Measurements from ENCODE around the gene GPC3. TPM values are rescaled to one million over a fixed set of nuclear protein-coding genes. Genes with fewer than 3 reads are reported as not detected.
"Not testable (repeated sequence)": the region's sequence is repeated elsewhere in the genome, so short reads cannot be mapped to it uniquely, and the experiment has no call there.

Gene GPC3
- total RNA-seq, 1 donor from 2014 or later = not detected

DNA sequence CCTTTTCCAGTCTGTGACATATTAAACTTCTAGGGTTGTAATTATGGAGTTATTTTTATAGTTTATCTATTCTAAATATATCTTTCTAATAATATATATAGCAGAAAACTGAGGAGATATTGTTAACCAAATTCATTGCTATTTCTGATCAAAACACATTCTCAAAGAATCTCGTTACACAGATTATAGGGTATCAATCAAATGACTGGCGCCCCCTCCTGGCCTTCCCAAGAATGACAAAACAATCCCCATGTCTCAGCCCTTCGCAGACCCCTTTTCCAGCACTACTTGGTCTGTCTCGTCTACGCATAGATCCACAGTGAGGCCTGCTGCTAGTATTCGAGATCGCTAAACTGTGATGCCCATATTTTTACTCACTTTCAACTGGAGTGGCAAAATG is 209.3 kb downstream of the GPC3 start:
- peak in 1 of 2 donors; percentile 5 for DNase-seq (ENCODE audit: low read depth in 2 of 2)

DNA sequence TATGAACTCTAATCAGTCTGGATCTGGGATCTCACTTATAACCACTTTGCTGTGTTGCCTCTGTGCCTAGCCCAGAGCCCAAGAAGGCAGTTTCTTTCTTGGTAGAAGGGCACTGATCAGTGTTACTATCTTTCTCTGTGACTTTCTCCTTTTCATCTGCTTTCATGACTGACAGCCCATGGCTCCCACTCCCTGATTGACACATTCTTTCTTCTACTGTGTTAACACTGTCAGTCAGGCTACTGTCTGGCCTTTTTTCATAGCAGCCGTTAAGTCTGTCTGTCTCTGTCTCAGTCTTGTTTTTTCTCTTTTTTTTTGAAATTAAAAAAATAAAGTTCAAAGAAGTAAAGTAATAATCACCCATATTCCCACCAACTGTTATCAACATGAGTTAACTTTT is 210.6 kb downstream of the GPC3 start:
- no peak for DNase-seq (ENCODE audit: low read depth in 2 of 2)

DNA sequence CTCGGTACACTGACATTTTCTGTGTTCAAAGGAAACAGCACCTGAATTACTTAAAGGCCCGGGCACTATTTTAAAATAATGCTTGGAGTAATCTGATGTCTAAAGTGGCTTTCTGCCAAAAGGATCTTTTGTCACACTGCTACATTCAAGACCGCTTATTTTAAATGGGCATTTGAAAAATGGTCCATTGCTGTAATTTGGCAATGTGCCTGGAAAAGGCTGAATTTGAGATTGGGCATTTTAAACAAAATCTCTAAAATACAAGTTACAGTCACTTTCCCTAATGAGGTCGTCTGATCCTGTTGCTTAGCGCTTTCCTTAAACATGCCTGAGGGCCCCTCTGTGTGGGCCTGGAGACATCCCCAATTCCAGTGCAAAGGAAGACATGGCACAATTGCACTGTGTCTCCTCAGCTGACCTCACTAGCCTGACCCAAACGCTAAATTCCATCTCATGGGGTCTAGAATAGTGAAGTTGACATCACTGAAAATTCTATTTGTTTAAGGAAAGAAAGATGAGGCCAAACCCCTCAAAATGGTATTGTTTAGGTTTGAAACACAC is 214.2 kb downstream of the GPC3 start:
- DNase-seq (ENCODE audit: low read depth in 2 of 2) = no peak

DNA sequence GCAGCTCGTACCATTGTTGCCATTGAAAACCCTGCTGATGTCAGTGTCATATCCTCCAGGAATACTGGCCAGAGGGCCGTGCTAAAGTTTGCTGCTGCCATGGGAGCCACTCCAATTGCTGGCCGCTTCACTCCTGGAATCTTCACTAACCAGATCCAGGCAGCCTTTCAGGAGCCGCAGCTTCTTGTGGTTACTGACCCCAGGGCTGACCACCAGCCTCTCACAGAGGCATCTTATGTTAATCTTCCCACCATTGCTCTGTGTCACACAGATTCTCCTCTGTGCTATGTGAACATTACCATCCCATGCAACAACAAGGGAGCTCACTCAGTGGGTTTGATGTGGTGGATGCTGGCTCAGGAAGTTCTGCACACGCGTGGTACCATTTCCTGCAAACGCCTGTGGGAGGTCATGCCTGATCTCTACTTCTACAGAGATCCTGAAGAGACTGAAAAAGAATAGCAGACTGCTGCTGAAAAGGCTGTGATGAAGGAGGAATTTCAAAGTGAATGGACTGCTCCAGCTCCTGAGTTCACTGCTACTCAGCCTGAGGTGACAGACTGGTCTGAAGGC is 222.3 kb downstream of the GPC3 start:
- DNase-seq (ENCODE audit: low read depth in 2 of 2) = not testable (repeated sequence)

DNA sequence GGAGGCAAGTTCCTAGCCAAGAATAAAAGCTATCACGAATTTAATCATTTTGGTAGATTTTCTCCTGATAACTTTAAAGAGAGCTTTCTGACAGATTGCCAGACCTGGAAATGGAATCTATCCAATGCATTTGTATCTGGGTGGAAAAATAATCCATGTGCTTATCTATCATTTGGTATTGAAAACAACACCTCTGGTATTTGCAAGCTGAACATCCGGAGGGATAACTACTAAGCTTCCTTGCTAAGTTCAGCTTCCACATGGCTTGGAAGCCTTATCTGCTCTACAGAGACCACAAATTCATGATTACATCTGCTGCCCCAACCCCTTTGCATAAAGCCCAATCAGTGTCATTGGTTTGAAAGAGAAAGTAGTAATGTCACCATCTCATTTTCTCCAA is 230.7 kb downstream of the GPC3 start:
- DNase-seq (ENCODE audit: low read depth in 2 of 2) = no peak

DNA sequence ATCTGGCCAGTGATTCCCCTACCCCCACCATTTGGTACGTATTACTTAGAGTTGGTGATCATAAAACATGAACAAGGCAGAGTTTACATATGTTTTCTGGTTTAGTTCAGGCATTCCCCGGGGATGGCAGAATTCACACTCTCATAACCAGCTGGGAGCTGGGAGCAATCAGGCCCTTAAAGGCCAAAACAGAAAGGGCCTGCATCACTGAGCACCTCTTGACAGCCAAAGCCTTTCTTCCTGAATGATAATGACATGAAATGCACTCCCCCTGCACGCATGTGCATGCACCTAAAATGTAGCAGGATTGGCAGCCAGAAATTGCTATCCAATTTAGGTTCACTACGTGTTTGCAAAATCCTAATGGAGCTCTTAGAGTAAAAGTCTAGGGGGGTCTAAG is 235.4 kb downstream of the GPC3 start:
- DNase-seq (ENCODE audit: low read depth in 2 of 2) = no peak

DNA sequence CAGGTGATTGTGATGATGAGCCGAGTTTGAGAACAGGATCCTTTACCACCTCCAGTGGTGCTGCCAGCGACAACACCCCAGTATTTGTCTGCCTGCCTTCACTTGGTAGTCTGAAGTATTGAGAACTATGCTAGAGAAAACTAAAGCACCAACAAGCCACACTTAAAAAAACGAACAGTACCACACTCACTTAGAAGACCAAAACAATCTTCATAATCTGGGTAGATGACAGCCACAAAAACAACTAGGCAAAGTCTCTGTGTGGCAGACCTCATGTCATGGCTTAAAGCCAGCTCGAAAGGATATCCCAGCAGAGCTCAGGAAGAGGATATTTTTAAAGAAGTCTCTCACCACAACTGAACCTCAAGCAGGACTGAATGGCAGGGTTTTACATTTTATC is 236.0 kb downstream of the GPC3 start:
- DNase-seq (ENCODE audit: low read depth in 2 of 2) = no peak

DNA sequence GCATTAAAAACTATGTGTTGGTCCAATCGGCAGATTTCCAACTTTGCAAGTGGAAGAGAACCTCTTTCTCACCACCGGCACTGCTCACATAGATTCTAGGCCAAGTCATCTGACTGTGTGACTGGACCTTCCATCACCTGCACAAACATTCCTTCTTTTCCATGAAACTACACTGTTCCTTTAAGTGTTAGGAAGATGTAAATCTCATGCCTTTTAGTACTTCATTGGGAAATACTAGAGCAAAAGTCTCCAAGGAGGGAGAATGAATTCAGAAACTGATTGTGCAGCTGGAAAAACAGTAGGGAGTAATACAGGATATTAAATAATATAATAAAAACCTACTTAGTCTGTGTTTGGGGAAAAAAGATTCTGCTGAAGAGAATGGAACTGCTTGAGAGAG is 238.2 kb downstream of the GPC3 start:
- no peak for DNase-seq (ENCODE audit: low read depth in 2 of 2)

DNA sequence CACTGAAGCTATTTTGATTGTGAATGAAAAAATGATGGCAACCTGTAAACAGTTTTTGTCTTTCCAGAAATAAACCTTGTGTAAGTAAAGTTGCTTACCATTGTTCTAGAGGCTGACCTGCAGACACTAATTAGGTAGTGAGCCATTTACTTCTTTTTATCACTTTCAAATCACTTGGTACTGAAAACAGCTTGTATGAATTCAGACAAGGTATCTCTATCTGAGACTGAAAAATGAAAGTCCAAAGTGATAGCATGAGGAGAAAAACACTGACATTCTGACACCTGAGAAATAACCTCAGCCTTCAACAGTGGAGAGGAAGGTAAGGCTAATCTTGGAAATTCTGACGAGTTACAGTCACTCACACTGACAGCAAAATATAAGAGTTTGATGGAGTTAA is 238.8 kb downstream of the GPC3 start:
- DNase-seq (ENCODE audit: low read depth in 2 of 2) = no peak

DNA sequence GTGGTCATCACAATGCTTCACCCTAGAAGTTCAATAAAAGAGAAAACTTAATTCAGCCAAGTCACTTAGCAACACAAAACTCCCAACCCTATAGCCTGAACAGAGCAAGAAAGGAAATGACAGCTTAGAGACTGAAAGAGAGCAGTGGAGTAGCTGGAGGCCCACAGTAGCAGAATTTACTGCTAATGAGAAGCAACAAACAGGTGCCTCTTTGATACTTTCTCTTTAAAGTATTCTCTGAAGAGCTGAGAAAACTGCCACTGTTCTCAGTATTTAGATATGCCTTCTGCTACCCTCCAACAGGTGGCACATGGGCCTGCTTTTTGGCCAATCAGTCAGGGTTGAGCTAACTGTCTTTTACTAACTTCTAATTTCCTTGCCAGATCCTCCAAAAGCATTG is 240.0 kb downstream of the GPC3 start:
- DNase-seq (ENCODE audit: low read depth in 2 of 2) = no peak

DNA sequence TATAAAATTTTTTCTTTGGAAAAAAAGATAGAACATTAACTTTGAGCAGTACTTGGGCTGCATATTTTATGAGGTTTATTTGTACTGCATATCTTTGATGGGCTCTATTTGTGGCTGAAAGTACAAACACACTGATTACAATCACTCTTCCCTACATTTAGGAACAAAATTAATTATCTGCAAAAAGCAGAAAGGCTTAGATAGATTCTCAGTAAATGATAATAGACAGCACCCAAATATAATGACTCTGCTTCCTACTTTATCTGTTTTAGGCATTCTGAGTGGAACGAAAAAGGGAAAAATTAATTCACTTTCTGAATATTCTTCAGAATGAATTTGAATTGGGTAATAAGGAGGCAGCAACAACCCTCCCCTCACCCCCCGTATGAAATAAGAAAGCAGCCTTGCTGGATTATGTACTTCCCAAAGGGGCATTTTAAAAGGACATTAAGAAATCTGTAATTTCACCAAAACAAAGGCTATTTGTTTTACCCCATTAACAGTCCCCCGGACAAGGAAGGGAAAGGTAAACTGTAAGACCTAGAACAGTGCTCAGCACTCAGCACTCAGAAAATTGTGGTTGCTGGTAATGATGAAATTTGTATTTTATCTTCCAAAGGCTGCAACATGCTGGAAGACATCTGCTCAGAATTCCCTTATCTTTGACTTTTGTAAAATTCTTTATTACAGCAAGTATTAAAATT is 242.6 kb downstream of the GPC3 start:
- no peak for DNase-seq (ENCODE audit: low read depth in 2 of 2)

DNA sequence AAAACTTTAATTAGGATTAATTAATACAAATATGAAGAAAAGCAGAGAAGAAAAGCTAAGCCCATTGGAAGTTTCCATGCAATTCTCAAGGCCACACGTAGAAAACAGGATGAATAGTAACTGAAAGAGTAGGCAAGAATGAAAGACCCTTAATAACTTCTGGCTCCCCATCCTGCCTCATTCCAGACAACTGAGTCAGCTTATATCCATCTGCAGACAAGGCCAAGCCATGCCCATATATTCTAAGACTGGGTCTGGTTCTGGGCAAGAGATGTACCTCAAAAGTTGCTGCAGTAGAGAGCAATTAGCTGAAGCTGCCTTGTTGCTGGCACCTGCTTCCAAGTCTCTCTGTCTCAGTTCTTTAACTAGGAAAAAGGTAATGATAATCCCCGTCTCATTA is 244.1 kb downstream of the GPC3 start:
- no peak for DNase-seq (ENCODE audit: low read depth in 2 of 2)

DNA sequence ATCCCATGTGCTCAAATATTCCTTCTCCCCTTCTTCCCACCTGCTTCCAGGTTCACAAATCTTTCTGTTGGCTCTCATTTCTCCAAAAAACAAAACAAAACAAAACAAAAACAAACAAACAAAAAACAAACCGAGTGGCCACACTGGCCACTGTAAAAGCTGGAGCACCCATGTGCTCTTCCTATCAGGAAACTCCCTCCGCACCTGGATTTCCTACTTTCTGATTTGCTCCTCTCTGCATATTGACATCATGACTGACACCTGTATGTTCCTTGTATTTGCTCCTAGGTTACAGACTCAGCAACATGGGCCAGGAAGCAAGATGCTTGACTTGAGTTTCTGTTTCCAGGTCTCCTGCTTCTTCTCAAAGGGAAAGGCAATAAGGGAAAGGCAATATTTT is 258.8 kb downstream of the GPC3 start:
- DNase-seq (ENCODE audit: low read depth in 2 of 2) = no peak

DNA sequence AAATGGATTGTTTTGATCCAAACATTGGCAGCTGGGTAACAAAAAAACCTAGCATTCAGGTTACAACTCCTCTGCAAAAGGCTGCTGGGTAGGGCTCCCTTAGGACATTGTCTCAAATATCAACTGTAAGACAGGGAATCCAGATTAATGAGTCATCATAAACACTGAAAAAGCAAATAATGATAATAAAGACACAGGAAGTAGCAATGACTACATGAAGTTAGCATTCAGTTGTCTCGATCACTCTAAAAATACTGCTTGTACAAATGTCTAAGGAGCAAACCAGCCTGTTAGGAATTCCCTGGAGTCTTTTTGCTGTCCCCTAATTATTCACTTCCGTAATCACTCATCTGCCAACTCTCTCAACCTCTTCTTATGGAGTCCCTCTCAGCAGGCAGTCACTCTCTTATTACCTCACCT is 259.2 kb downstream of the GPC3 start:
- peak in 1 of 2 donors; percentile 24 for DNase-seq (ENCODE audit: low read depth in 2 of 2)

DNA sequence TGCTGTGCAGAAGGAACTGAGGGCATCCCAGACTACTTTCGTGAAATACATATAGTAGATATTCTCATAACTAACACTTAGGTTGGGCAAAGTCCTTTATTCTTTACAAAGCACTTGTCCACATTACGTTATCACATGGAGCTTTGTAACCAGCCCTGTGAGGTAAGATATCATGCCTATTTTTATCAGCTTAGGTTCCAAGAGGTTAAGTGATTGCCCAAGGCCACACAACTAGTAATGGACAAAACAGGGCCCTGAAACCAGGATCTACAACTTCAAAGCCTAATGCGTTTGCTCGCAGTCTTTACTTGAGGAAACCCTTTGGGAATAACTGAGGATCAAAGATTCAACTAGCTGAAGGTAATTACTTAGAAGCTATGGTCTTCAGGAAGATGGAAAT is 261.5 kb downstream of the GPC3 start:
- DNase-seq (ENCODE audit: low read depth in 2 of 2) = no peak

DNA sequence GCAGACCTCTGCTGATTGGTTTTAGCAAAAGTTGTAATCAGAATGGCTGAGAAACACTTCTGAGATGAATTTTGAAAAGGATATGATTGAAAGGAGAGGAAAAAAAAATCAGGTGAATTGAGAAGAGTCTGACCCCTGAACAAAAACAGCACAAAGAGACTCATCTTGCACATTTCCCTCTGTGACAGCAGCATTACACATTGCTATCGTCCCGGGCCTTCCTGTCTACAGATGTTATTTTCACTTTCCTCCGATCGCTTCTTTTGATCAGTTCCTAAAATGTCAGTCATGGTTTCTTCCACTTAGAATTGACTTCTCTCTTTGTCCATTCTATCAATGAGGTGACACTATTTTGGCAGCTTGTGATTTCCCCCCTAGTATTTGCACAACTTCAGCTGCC is 262.6 kb downstream of the GPC3 start:
- DNase-seq (ENCODE audit: low read depth in 2 of 2) = no peak

DNA sequence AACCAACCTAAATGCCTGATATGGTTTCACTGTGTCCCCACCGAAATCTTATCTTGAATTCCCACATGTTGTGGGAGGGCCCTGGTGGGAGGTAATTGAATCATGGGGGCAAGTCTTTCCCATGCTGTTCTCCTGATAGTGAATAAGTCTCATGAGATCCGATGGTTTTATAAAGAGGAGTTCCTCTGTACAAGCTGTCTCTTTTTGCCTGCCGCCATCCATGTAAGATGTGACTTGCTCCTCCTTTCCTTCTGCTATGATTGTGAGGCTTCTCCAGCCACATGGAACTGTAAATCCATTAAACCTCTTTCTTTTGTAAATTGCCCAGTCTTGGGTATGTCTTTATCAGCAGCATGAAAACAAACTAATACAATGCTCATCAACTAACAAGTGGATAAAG is 265.1 kb downstream of the GPC3 start:
- not testable (repeated sequence) for DNase-seq (ENCODE audit: low read depth in 2 of 2)

DNA sequence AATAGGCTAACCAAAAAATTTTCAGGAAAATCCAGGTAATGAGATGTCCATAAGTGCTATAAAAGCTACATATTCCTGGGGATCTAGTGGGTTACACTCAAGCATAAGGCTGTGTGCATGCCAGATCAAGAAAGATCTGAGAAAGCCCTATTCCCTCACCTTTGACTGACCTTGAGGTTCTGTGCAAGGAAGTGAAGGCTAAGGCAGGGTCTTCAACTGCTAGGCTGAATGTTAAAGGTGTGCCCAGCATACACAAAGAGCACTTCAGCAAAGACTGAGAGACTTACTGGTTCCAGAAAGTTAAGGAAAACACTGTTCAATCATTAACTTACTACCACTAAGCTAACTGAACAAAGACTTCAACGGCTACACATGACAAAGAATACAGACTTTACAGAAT is 269.7 kb downstream of the GPC3 start:
- DNase-seq (ENCODE audit: low read depth in 2 of 2) = no peak

DNA sequence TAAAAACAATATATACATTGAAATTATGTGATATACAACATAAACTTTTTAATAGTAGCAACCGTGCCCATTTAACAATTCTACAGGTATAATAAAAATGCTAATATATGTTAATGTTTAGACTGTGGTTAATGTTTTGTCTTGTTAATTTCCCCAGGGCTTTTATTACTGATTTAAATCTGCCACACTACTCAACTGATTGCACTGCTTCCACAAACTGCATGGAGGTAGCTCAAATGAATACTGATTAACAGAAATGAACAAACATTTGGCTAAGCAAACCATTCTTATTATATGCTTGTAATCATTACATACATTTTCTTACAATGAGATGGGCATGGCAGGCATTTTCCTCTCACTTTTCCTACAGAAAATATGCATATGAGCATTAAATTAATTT is 275.9 kb downstream of the GPC3 start:
- no peak for DNase-seq (ENCODE audit: low read depth in 2 of 2)

DNA sequence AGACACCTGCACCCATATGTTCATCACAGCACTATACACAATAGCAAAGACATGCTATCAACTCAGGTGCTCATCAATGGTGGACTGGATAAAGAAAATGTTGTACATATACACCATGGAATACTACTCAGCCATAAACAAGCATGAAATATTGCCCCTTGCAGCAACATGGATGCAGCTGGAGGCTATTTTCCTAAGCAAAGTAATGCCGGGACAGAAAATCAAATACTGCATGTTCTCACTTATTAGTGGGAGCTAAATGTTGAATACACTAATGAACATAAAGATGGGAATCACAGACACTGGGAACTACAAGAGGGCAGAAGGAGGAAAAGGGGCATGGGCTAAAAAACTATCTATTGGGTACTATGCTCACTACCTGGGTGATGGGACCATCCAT is 278.5 kb downstream of the GPC3 start:
- DNase-seq (ENCODE audit: low read depth in 2 of 2) = no peak

DNA sequence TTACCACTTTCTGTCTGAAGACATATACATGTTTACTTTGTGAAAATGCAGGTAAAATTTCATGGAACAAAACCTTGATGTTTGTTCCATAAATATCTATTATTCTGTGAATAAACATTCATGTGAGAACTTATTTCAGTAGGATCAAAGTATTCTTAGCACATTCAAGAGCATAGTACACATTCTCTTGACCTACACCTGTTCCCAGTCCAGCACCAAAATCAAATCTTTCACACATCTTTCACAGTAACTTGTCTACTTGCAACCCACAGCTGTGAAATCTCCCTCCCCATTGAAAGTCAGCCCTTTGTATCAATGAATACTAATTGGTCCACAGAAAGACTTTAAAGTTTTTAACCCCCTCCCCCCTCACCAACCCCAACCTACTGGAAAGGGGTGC is 283.2 kb downstream of the GPC3 start:
- no peak for DNase-seq (ENCODE audit: low read depth in 2 of 2)

DNA sequence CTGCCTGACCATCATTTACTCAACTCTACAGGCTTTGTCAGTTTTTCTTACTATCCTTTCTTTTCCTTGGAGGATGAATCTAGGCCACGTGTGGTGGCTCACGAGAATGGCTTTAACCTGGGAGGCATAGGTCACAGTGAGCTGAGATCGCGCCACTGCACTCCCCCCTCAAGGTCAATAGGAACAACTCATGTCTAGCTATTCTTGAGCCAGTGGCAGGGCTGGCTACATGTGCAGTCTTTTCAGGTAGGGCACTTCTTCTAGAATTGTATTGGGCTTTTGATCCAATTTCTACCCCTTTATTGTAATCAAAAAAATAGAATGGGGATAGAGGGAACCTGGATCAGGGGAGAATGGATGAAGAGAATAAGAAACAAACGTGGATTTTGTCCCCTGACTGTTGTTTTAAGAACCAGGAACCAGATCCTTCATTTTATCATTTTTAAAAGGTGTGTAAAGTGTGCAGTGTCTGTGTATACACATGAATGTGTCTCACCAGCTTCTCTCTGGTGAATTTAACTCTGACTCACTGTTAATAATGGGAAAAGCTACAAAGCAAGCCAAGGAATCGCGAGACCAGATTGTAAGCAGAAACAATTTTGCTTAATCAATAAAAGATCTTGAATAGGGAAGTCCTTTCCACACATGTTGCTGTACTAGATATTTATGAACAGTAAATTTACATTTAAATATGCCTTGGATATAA is 286.2 kb downstream of the GPC3 start:
- no peak for DNase-seq (ENCODE audit: low read depth in 2 of 2)

DNA sequence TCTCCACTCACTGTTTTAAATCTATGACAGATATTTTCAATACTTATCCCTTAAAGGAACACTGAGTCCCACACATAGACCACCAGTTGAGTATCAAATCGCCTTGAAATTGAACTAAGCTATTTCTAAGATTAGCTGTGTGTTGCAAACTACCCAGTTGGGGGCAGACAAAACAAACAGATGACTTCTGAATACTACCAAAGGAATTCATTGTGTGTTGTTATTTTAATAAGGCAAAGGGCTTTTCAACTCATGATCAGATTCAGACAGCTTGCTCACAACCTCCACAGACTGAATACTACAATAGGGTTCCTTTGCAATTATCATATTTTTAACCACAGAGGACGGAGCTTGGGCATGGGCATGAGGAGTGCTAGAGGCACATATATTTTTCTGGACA is 287.1 kb downstream of the GPC3 start:
- DNase-seq (ENCODE audit: low read depth in 2 of 2) = no peak

Data from lung microvascular endothelial cell (primary cell).